ENCODE measurements around the gene ACO2.
A peak's percentile ranks its signal among the peaks of the same experiment; 100 is the strongest.
"Not testable (repeated sequence)": the region's sequence is repeated elsewhere in the genome, so short reads cannot be mapped to it uniquely, and the experiment has no call there.

Gene ACO2

DNA sequence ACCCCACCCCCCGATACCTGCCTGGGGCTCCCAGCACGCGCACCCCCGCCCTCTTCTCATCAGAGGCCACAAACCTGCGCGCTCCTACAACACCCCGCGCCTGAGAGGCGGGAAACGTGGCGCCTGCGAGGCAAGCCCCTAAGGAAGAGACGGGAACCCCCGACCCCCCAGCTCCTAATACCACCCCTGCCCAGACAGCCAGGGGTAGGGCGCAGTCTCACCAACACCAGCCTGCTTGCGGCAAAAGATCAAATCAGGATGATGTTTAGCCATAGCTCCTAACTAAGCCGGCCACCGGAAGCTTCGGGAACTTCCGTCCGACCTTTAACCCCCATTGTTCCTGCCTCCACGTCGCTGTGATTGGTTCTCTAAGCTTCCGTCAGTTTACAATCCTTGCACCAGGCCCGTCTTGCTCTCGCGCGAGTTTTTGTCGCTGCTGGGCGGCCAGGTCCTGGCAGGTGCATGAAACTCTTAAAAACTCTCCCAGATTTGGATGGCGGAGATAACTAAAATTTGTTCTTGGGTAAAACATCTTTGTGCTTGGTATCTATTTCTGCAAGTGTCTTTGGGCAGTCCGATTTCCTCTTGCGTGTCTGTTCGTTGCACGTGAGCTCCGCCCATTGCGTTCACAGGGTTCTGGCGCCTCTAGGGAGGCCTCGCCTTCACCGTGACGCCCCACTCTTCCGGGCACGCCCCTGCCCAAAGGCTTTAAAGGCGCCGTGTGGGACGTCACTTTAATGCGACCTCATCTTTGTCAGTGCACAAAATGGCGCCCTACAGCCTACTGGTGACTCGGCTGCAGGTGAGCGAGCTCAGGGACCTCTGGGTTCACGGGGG is at the start of gene ACO2, which contains the start of gene PHF5A:
Gene ACO2 (plus strand): TSS at position 737 of the 837 bp plus-strand sequence. CDS start 30 bp downstream, at position 767.
Gene PHF5A (minus strand): TSS at position 312 of the 837 bp plus-strand sequence. CDS start 39 bp downstream, at position 273.
- TF ChIP-seq CTCF (IDR thresholded peaks at IDR 0.05; ENCODE audit: extremely low read depth, missing control alignments) = no peak
- DNase-seq (ENCODE audit: low spot score) = peak; percentile 92

DNA sequence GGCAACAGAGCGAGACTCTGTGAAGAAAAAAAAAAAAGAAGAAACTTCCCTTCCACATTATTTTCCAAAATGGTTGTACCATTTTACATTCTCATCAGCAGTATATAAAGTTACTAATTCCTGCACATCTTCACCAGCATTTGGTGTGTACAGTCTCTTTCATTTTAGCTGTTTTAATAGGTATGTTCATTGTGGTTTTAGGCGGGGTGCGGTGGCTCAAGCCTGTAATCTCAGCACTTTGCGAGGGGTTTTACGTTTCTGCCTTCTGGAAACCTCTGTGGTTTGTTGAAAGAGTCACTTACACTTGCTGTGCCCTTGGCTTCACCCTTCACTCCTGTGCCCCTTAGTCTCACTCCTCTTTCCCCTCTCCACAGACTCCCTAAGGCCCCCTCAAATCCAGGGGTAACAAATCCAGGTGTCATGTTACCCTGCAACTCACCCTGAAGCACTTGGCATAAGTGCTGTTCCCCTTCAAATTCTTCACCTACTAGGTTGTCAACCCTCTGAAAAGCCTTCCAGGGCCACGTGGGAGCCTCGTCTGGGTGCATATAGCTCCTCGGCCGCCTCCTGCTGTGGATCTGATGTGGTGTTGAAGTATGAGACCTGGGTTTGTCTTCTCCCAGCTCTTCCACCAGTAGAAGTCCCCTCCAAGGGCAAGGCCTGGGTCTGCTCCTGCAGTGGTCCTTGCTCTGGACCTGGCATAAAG is 43.1 kb upstream of the ACO2 start:
- TF ChIP-seq CTCF (IDR thresholded peaks at IDR 0.05; ENCODE audit: extremely low read depth, missing control alignments) = no peak
- no peak for DNase-seq (ENCODE audit: low spot score)

DNA sequence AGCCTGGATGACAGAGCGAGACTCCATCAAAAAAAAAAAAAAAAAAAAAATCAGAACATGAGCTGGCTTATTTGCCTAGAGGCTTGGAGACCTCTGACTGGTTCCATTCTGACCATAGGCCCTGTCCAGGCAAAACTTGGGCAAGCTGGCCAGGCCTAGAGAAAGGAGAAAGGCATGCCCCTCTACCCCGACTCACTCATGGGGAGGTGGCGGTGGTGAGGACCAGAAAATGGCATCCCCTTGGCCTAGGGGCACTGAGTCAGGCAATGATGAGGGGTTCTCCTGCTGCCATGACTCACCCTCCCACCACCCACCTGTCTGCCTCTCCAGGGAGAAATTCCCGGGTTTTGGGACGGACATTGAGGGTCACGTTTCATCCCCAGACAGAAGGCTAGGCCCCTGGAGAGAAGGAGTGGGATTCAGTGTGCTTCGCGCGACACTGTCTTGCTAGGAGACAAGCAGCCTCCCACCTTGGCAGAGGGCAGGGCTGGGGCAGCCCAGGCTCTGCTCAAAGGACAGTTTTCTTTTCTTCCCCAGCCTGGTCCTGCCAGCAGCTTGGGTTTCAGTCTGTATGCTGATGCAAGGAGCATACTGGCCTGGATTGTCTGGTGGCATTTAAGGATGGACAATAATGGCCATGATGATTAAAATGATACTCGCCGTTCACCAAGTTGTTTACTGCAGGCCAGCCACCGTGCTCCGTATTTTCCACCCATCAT is 39.5 kb upstream of the ACO2 start:
- TF ChIP-seq CTCF (IDR thresholded peaks at IDR 0.05; ENCODE audit: extremely low read depth, missing control alignments) = no peak
- no peak for DNase-seq (ENCODE audit: low spot score)

GRCh38 chr22:41429951-41430332 is 39.0 kb upstream of the ACO2 start:
- TF ChIP-seq CTCF (IDR thresholded peaks at IDR 0.05; ENCODE audit: extremely low read depth, missing control alignments) = no peak
- no peak for DNase-seq (ENCODE audit: low spot score)

DNA sequence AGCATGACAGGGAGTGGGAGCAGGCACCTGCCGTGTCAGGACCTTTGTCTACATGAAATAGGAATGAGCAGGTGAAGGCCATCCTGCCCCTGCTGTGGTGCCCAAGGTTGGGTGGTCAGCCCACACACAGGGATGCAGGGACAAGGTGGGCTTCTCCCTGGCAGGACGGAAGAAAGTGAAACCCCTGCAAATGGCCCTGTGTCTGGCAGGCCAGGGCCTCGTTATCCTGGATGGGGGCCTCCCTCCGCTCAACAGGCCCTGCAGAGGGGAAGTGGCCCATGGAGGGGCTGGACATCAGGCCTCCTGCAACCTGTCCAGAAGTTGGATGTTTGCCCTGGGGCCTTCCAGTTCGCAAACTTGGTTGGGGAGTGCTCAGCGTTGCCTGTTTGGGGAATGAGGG is 37.3 kb upstream of the ACO2 start:
- TF ChIP-seq CTCF (IDR thresholded peaks at IDR 0.05; ENCODE audit: extremely low read depth, missing control alignments) = no peak
- DNase-seq (ENCODE audit: low spot score) = no peak

DNA sequence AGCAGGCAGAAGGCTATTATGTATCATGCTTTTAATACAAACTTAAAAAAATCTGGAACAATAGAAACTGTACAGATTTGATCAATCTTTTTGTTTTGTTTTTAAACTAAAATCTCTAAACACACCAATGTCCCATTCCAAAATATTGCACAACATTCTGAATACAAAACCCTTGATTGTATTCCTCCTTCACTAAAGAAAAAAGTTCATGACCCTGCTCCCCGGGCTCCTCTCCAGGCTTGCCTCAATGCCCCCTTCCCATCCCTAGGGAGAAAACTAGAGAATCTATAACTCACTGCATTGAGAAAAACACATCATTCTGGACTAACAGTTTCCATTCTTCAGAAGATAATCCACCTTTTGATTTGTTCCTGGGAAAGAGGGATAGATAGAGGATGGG is 35.4 kb upstream of the ACO2 start:
- DNase-seq (ENCODE audit: low spot score) = not testable (repeated sequence)

DNA sequence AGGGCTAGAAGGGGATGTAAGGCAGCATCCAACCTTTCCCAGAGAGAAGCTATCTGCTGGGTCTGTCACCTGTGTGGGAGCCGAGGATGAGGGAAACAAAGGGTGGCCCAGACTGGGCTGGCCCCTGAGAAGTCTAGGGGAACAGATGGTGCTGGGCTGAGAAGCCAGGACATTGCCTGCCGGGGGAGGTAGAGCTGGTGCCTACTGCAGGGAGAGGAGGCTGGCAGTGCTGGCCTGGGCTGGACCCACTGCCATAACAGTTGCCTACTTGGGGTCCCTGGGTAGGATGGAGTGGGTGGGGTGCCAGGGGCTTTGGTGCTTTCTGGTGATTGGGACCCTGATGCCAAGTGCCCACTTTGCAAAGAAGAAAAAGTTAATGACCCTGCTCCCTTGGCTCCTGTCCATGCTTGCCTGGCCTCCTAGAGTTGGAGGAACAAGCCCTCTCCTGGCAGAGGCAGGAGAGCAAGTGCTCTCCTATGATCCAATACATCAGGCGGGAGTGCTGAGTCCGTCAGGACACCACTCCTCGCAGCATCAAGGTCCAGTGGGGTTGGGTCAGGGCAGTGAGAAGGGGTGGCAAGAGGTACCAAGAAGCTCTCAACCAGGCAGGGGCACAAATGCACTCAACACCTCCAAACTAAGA is 34.4 kb upstream of the ACO2 start:
- not testable (repeated sequence) for DNase-seq (ENCODE audit: low spot score)

GRCh38 chr22:41435560-41435959 is 33.4 kb upstream of the ACO2 start:
- DNase-seq (ENCODE audit: low spot score) = no peak
- no peak for TF ChIP-seq CTCF (IDR thresholded peaks at IDR 0.05; ENCODE audit: extremely low read depth, missing control alignments)

Measured in GM20000 (cell line).